Progenitor cell of endocrine pancreas (in vitro differentiated cells): ENCODE results near the gene ANKS1B. TPM values are rescaled to one million over a fixed set of nuclear protein-coding genes. Genes with fewer than 3 reads are reported as not detected.

ENCODE experiments used
- DNase-seq: peaks from one replicate; pipeline ENCODE4 v3.0.0; 2021; ENCODE audit warnings: low spot score; ENCODE audit not compliant: unreplicated experiment
- H3K27ac Mint-ChIP-seq: 2 replicates; pipeline ENCODE4 v1.8.0; 2021; ENCODE audit warnings: mild to moderate bottlenecking, moderate library complexity, mixed read lengths
- H3K27me3 Mint-ChIP-seq: 2 replicates; pipeline ENCODE4 v1.8.0; 2021; ENCODE audit warnings: mixed read lengths
- H3K36me3 Mint-ChIP-seq: 2 replicates; pipeline ENCODE4 v1.8.0; 2022; ENCODE audit warnings: mixed read lengths; ENCODE audit not compliant: insufficient read depth
- H3K4me1 Mint-ChIP-seq: 2 replicates; pipeline ENCODE4 v1.8.0; 2021; ENCODE audit warnings: low read depth, mixed read lengths
- H3K4me3 Mint-ChIP-seq: 2 replicates; pipeline ENCODE4 v1.8.0; 2021; ENCODE audit warnings: low read depth, mild to moderate bottlenecking, moderate library complexity, mixed read lengths
- H3K9me3 Mint-ChIP-seq: 2 replicates; pipeline ENCODE4 v1.8.0; 2021; ENCODE audit warnings: low read depth, mixed read lengths
- total RNA-seq: library from RNA; stranded (reverse); gene quantifications from 2 replicates; pipeline ENCODE4 v1.2.1, GENCODE V29; 2021
- TF ChIP-seq, protein P1 (sequence below): fragments of 200-600 bp; sonication (generic); IDR thresholded peaks from one replicate; pipeline ENCODE4 v1.5.0; 2021; ENCODE audit warnings: antibody characterized with exemption, mild to moderate bottlenecking; ENCODE audit not compliant: unreplicated experiment

The ANKS1B gene
- total RNA-seq, 1 donor from 2014 or later, result 10.1 TPM

- Mint-ChIP-seq H3K36me3 (peaks cover 20% of the 10 kb centered on the region), H3K4me3 (no peak overlapping the region), H3K27me3 (no peaks in the 10 kb centered on the region), H3K9me3 (no peaks in the 10 kb centered on the region), H3K4me1 (no peaks in the 10 kb centered on the region), H3K27ac (no peak overlapping the region)
- TF ChIP-seq, protein P1, sequence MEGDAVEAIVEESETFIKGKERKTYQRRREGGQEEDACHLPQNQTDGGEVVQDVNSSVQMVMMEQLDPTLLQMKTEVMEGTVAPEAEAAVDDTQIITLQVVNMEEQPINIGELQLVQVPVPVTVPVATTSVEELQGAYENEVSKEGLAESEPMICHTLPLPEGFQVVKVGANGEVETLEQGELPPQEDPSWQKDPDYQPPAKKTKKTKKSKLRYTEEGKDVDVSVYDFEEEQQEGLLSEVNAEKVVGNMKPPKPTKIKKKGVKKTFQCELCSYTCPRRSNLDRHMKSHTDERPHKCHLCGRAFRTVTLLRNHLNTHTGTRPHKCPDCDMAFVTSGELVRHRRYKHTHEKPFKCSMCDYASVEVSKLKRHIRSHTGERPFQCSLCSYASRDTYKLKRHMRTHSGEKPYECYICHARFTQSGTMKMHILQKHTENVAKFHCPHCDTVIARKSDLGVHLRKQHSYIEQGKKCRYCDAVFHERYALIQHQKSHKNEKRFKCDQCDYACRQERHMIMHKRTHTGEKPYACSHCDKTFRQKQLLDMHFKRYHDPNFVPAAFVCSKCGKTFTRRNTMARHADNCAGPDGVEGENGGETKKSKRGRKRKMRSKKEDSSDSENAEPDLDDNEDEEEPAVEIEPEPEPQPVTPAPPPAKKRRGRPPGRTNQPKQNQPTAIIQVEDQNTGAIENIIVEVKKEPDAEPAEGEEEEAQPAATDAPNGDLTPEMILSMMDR, result no peak
- DNase-seq, result no peak
Observed at GRCh38 chr12:98719515-98720504, 1264.9 kb downstream of the ANKS1B start.

GRCh38 chr12:98714426-98714825 is 1270.3 kb downstream of the ANKS1B start:
- H3K4me3 Mint-ChIP-seq, result no peak overlapping the region
- H3K4me1 Mint-ChIP-seq, result no peaks in the 10 kb centered on the region
- H3K27me3 Mint-ChIP-seq, result no peaks in the 10 kb centered on the region
- no peaks in the 10 kb centered on the region for H3K9me3 Mint-ChIP-seq
- DNase-seq, result no peak
- TF ChIP-seq, protein P1, result no peak
- peaks cover 22% of the 10 kb centered on the region for H3K36me3 Mint-ChIP-seq
- no peak overlapping the region for H3K27ac Mint-ChIP-seq

DNA sequence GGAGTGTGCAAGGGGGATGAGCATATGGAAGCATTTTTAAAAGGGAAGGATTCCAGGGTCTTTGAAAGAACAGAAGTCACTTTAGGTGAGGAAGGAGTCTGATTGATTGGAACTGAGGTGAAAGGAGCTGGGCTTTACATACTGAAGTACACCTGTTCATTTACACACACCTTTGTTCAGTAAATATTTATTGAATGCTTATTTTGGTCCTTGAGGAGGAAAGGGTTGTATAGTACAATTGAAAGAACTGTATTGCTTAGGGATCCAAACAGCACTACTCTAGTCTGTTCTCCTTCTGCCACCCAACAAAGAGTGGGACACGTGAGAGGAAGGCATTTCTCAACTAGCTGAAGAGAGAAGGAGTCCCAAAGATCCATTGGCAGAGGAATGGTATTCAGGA is 1275.7 kb downstream of the ANKS1B start:
- Mint-ChIP-seq H3K27me3 (no peaks in the 10 kb centered on the region), H3K9me3 (no peaks in the 10 kb centered on the region), H3K36me3 (peaks cover 13% of the 10 kb centered on the region), H3K4me1 (no peaks in the 10 kb centered on the region), H3K27ac (no peak overlapping the region), H3K4me3 (no peak overlapping the region)
- DNase-seq, result no peak
- TF ChIP-seq, protein P1, result no peak

DNA sequence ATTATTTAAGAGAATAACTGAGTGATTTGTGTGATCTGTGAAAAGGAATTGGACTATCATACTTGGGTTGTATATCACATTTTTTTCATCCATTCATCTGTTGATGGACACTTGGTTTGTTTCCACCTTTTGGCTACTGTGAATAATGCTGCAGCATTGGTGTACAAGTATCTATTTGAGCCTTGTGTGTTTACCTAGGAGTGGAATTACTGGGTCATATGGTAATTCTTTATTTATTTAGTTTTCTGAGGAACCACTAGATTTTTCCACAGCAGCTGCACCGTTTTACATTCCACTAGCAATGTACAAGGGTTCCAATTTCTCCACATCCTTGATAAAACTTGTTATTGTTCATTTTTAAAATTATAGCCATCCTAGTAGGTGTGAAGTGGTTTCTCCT is 1283.6 kb downstream of the ANKS1B start:
- no peak overlapping the region for H3K27ac Mint-ChIP-seq
- H3K9me3 Mint-ChIP-seq, result no peaks in the 10 kb centered on the region
- H3K27me3 Mint-ChIP-seq, result no peaks in the 10 kb centered on the region

DNA sequence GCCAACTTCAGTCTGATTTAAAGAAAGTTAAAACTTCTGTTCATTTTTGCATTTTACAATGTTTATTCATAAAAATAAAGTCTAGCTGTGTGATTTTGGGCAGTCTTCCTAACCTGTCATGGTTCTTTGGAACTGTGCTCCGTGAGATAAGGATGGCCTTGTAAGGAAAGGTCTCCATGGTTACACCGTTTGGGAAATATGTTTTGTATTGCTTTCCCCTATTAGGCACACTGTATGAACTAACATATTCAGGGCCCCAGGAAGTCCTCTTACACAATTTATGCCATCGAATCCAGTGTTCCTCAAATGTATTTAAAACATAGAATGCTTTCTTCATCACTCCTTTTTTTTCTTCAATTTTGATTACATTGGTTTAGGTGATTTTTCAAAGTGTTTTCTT is 1285.2 kb downstream of the ANKS1B start:
- Mint-ChIP-seq H3K27me3 (no peaks in the 10 kb centered on the region), H3K36me3 (peaks cover 7% of the 10 kb centered on the region), H3K9me3 (no peaks in the 10 kb centered on the region), H3K27ac (no peak overlapping the region), H3K4me1 (no peaks in the 10 kb centered on the region), H3K4me3 (no peak overlapping the region)
- TF ChIP-seq, protein P1, result no peak
- no peak for DNase-seq

More for the DNA sequence above, 1283.6 kb downstream of the ANKS1B start:
- no peak for DNase-seq
- H3K36me3 Mint-ChIP-seq, result peaks cover 8% of the 10 kb centered on the region
- H3K4me1 Mint-ChIP-seq, result no peaks in the 10 kb centered on the region
- TF ChIP-seq, protein P1, result no peak
- no peak overlapping the region for H3K4me3 Mint-ChIP-seq
